Hepatocyte (in vitro differentiated cells): ENCODE data around the gene FAM222B. TPM values are rescaled to one million over a fixed set of nuclear protein-coding genes. Genes with fewer than 3 reads are reported as not detected.

Experiments used
- DNase-seq: peaks from one replicate; pipeline ENCODE4 v3.0.0-alpha.2; 2016; ENCODE audit warnings: low spot score
- H2AFZ ChIP-seq: fragments of 200-600 bp; sonication (generic); 2 replicates; pipeline ENCODE4 v1.6.0; 2016; ENCODE audit warnings: antibody characterized with exemption, mild to moderate bottlenecking
- H3K27ac ChIP-seq: fragments of 200-600 bp; sonication (generic); 2 replicates; pipeline ENCODE4 v1.5.1; 2016; ENCODE audit warnings: mild to moderate bottlenecking
- H3K27me3 ChIP-seq: fragments of 200-600 bp; sonication (generic); 2 replicates; pipeline ENCODE4 v1.6.1; 2016
- H3K36me3 ChIP-seq: fragments of 200-600 bp; sonication (generic); replicated peaks from 2 replicates; pipeline ENCODE4 v1.5.1; 2016; ENCODE audit warnings: low read depth; ENCODE audit not compliant: insufficient read depth
- H3K4me1 ChIP-seq: fragments of 200-600 bp; sonication (generic); 2 replicates; pipeline ENCODE4 v1.5.1; 2016; ENCODE audit warnings: mild to moderate bottlenecking, moderate library complexity; ENCODE audit not compliant: insufficient read depth
- H3K4me2 ChIP-seq: fragments of 200-600 bp; sonication (generic); 2 replicates; pipeline ENCODE4 v1.6.0; 2016
- H3K4me3 ChIP-seq: fragments of 200-600 bp; sonication (generic); 2 replicates; pipeline ENCODE4 v1.5.1; 2016; ENCODE audit warnings: mild to moderate bottlenecking
- H3K79me2 ChIP-seq: fragments of 200-600 bp; sonication (generic); 2 replicates; pipeline ENCODE4 v1.6.0; 2017; ENCODE audit warnings: mild to moderate bottlenecking
- H3K9me2 ChIP-seq: fragments of 200-600 bp; sonication (generic); replicated peaks from 2 replicates; pipeline ENCODE4 v1.6.0; 2017; ENCODE audit warnings: mild to moderate bottlenecking; ENCODE audit not compliant: insufficient read depth
- H3K9me3 ChIP-seq: fragments of 200-600 bp; sonication (generic); 2 replicates; pipeline ENCODE4 v1.5.1; 2016; ENCODE audit warnings: low read depth, mild to moderate bottlenecking
- H4K20me1 ChIP-seq: fragments of 200-600 bp; sonication (generic); 2 replicates; pipeline ENCODE4 v1.6.0; 2016; ENCODE audit warnings: mild to moderate bottlenecking; ENCODE audit not compliant: insufficient read depth, poor library complexity, severe bottlenecking
- EZH2 ChIP-seq: fragments of 200-600 bp; sonication (generic); IDR thresholded peaks from 2 replicates; pipeline ENCODE4 v1.6.1; 2016; ENCODE audit warnings: antibody characterized with exemption, mild to moderate bottlenecking, borderline replicate concordance
- EZH2phosphoT487 ChIP-seq: fragments of 200-600 bp; sonication (generic); IDR thresholded peaks from one replicate; pipeline ENCODE4 v1.6.1; 2018; ENCODE audit warnings: antibody characterized with exemption, mild to moderate bottlenecking, low read depth, moderate library complexity; ENCODE audit not compliant: unreplicated experiment, severe bottlenecking
- WGBS: methylation state at CpG from one replicate; pipeline ENCODE4 v1.1.6; 2016; ENCODE audit warnings: low lambda C conversion rate; ENCODE audit errors: missing lambda C conversion rate; 5-methylcytosine and 5-hydroxymethylcytosine counted together
- polyA plus RNA-seq: library from polyadenylated mRNA; unstranded; fragments of >200 nt; fragmentation: Nextera tagmentation; extraction: Ambion mirVana; gene quantifications from 2 replicates; pipeline ENCODE4 v1.2.1, GENCODE V29; 2016
- total RNA-seq: library from RNA; depleted of rRNA; stranded (reverse); fragments of >200 nt; gene quantifications from 2 replicates; pipeline ENCODE4 v1.2.3, GENCODE V29; 2014
- TF ChIP-seq, protein P1 (sequence below): fragments of 200-600 bp; sonication (generic); IDR thresholded peaks from 2 replicates; pipeline ENCODE4 v1.5.1; 2016; ENCODE audit warnings: antibody characterized with exemption, mild to moderate bottlenecking; ENCODE audit not compliant: poor library complexity

The FAM222B gene
- total and polyA plus RNA-seq, 2 experiments from 2014 or later: 7.9 to 36.0 TPM

DNA sequence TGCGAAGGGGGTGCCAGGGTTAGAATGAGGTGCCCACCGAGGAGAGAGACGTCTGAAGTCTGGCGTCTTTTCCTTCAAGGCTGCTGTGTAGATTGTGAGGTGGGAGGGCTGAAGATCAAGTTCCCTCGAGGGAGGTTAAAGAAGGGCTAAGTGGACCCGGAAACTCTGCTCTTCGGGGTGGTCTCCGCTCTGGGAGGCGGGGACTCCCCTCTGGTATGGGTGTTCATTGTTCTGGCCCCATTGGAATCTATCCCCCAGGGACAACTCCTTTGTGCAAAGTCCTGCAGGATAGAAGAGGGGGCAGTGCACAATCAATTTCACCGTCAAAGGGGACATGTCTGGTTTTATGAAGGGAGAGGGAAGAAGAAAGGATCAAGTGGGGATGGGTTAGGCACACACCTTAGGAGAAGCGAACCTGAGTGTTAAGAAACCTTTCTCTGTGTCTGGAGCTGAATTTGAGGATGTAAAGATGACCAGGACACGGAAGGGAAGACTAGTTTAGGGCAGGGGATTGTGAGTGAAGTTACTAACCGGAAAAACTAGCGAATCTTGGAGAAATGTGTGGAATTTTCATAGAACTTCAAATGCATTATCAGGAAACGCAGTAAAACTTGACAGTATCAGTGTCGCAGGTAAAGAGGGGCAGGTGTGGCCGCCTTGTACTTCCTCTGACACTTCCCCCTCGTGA, 124.1 kb downstream of the FAM222B start:
- H3K4me1 ChIP-seq: peaks cover 34% of the 10 kb centered on the region
- WGBS: 17% methylated on average over 16 of the region's 18 CpGs
- H3K4me3 ChIP-seq: peak overlapping the region; percentile 27
- H3K4me2 ChIP-seq: peak overlapping the region; percentile 88
- H3K9me3 ChIP-seq: no peaks in the 10 kb centered on the region
- no peaks in the 10 kb centered on the region for H3K9me2 ChIP-seq
- H3K79me2 ChIP-seq: peaks cover 56% of the 10 kb centered on the region
- peak overlapping the region; percentile 94 for H3K27ac ChIP-seq
- H4K20me1 ChIP-seq: peaks cover 36% of the 10 kb centered on the region
- no peaks in the 10 kb centered on the region for H3K36me3 ChIP-seq
- no peak for DNase-seq
- no peak for TF ChIP-seq EZH2
- TF ChIP-seq, protein P1, sequence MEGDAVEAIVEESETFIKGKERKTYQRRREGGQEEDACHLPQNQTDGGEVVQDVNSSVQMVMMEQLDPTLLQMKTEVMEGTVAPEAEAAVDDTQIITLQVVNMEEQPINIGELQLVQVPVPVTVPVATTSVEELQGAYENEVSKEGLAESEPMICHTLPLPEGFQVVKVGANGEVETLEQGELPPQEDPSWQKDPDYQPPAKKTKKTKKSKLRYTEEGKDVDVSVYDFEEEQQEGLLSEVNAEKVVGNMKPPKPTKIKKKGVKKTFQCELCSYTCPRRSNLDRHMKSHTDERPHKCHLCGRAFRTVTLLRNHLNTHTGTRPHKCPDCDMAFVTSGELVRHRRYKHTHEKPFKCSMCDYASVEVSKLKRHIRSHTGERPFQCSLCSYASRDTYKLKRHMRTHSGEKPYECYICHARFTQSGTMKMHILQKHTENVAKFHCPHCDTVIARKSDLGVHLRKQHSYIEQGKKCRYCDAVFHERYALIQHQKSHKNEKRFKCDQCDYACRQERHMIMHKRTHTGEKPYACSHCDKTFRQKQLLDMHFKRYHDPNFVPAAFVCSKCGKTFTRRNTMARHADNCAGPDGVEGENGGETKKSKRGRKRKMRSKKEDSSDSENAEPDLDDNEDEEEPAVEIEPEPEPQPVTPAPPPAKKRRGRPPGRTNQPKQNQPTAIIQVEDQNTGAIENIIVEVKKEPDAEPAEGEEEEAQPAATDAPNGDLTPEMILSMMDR: no peak
- TF ChIP-seq EZH2phosphoT487: no peak
- H3K27me3 ChIP-seq: no peaks in the 10 kb centered on the region
- peak overlapping the region; percentile 70 for H2AFZ ChIP-seq

DNA sequence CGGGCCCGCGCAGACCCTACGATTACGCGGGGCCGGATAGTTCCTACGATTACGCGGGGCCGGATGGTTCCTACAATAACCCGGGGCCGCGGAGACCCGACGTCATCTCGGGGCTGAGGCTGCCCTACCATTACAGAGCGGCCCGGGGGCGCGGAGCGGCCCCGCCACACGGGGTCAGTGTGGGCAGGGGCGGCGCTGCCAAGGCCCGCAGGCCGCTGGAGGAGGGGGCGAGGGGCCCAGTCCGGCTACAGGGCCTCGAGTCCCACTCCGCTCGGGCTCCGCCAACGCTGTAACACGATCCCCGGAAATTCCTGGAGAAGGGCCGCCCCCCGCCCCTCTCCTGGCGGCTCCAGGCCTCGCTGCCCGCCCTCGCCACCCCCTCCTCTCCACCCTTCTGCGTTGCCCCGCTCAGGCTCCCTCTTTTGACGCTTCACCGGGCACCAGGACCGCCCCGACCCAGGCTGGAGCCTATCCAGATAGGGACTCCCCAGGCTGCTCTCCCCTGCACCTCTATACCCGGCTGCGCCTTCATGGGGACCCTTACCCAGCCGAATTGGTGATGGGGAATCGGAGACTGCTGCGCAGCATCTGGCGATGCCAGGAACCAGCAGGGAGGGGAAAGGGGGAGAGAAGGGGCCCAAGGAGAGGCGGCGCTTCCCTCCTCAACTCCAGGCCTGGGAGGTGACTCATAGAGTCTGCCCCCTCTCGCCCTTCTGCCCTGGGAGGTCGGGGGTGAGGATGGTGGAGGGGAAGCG, 124.8 kb downstream of the FAM222B start, which contains the start of gene RAB34:
TSS of gene RAB34 (minus strand) at position 291 of the 755 bp plus-strand sequence. CDS start 602 bp downstream, outside the sequence.
- 5% methylated on average over 15 of the region's 60 CpGs for WGBS
- peak; percentile 94 for DNase-seq
- H3K9me2 ChIP-seq: no peaks in the 10 kb centered on the region
- peak within 1 kb of the TSS; percentile 94 for H3K27ac ChIP-seq
- peaks cover 31% of the 10 kb centered on the region for H4K20me1 ChIP-seq
- peak within 1 kb of the TSS; percentile 88 for H3K4me2 ChIP-seq
- peak within 1 kb of the TSS; percentile 70 for H2AFZ ChIP-seq
- no peaks in the 10 kb centered on the region for H3K27me3 ChIP-seq
- peaks cover 51% of the 10 kb centered on the region for H3K79me2 ChIP-seq
- H3K4me1 ChIP-seq: peaks cover 34% of the 10 kb centered on the region
- H3K9me3 ChIP-seq: no peaks in the 10 kb centered on the region
- peak within 1 kb of the TSS; percentile 85 for H3K4me3 ChIP-seq
- H3K36me3 ChIP-seq: no peaks in the 10 kb centered on the region
- TF ChIP-seq EZH2phosphoT487 (no peak), EZH2 (no peak)
- TF ChIP-seq, protein P1: peak; percentile 51

DNA sequence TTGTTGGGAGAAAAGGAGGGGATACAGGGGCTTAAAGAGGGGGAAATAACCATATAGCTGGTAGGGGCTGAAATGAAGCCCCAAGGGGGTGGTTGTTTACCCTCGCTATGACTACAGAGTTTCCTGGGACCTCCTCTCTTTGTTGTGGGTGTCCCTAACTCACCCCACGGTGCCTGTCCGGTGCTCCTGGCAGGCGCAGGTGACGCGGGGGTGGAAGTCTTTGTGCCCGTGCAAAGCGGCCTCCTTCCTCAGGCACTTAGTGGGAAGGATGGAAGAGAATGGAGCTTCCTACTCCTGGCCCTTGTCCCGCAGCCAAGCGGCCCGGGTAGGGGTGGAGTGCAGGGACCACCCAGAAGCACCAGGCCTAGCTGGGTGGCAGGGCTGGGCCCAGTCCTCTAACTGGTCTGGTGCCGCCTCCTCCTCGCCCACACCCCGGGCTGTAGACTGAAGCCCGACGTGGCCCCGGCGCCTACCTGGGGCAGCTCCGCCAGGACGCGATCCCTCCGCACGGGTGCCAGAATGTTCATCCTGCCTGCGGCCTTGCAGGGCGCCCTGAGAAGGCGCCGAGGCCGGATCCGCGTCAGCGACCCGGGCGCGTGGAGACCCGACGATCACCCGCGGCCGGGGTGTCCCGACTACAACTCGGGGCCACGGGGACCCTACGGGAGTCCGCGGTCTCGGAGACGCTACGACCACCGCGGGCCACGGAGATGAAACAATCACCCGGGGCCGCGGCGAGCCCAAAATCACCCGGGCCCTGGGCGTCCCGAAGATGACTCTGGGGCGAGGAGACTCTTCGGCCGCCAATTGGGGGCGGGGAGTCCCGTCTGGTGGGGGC, 125.6 kb downstream of the FAM222B start:
- H3K79me2 ChIP-seq: peaks cover 43% of the 10 kb centered on the region
- peak overlapping the region; percentile 94 for H3K27ac ChIP-seq
- peak overlapping the region; percentile 85 for H3K4me3 ChIP-seq
- 2% methylated on average over 57 of the region's 63 CpGs for WGBS
- no peaks in the 10 kb centered on the region for H3K9me3 ChIP-seq
- peaks cover 38% of the 10 kb centered on the region for H3K4me1 ChIP-seq
- no peak for TF ChIP-seq EZH2phosphoT487
- TF ChIP-seq, protein P1: no peak
- no peak for TF ChIP-seq EZH2
- peak; percentile 63 for DNase-seq
- no peaks in the 10 kb centered on the region for H3K27me3 ChIP-seq
- no peaks in the 10 kb centered on the region for H3K9me2 ChIP-seq
- H4K20me1 ChIP-seq: peaks cover 23% of the 10 kb centered on the region
- H3K36me3 ChIP-seq: no peaks in the 10 kb centered on the region
- peak overlapping the region; percentile 88 for H3K4me2 ChIP-seq
- peak overlapping the region; percentile 11 for H2AFZ ChIP-seq
